Nephron (organoid): ENCODE results near the gene ORAI2.

Experiments used
- H3K27ac Mint-ChIP-seq, 3 experiments: 2 replicates each; pipeline ENCODE4 v1.8.0; 2020; ENCODE audit warnings: mixed read lengths in 3 of 3, mild to moderate bottlenecking in 2 of 3, moderate library complexity in 1 of 3
- H3K27me3 Mint-ChIP-seq: 2 replicates; pipeline ENCODE4 v1.8.0; 2021; ENCODE audit warnings: low read depth, mild to moderate bottlenecking, moderate library complexity, mixed read lengths
- H3K36me3 Mint-ChIP-seq: 2 replicates; pipeline ENCODE4 v1.8.0; 2020; ENCODE audit warnings: low read depth, mixed read lengths
- H3K4me1 Mint-ChIP-seq: 2 replicates; pipeline ENCODE4 v1.8.0; 2020; ENCODE audit warnings: mixed read lengths
- H3K4me3 Mint-ChIP-seq, 3 experiments: 2 replicates each; pipeline ENCODE4 v1.8.0; 2020; ENCODE audit warnings: mild to moderate bottlenecking in 3 of 3, mixed read lengths in 3 of 3, moderate library complexity in 2 of 3
- H3K9me3 Mint-ChIP-seq: 2 replicates; pipeline ENCODE4 v1.8.0; 2020; ENCODE audit warnings: mixed read lengths
- TF ChIP-seq, protein P1 (sequence below), 3 experiments: fragments of 200-600 bp; sonication (generic); IDR thresholded peaks; one replicate each; pipeline ENCODE4 v1.5.0; 2021; ENCODE audit warnings: antibody characterized with exemption in 3 of 3; ENCODE audit not compliant: unreplicated experiment in 3 of 3

ORAI2 gene

DNA sequence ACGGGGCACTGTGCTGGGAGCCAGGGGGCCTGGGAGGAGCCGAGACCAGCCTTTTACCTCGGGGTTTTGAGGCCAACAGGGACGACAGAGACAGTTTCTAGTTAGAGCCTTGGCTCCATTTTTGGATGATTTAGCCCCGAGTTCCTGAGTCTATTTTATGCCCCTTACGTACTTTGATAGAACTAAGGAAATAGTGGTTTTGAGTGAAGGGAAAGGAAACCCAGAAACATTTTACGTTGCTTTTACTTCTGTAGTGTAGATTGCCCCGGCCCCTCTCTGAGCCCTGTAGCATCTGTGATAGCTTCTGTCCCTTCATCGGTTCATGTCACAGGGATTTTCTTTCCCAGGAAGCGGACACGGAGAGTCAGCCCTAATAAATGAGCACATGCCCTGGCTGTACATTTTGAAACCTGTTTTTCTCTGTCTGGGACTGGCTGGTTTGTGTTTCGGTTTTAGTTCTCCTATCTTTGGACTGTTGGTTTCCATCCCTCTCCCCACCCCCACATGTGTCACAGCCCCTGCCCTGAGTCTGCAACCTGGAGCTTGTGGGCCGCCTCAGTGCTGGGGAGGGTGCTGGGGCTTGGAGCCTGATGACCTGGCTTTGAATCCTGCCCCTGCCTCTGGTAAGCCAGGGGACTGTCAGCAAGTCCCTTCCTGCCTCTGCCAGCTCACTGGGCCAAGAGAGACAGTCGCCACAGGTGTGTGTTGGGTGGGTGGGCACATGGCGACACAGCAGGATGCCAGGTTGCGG lies 6.9 kb upstream of the ORAI2 start:
- peaks cover 29% of the 10 kb centered on the region for H3K4me1 Mint-ChIP-seq
- no peaks in the 10 kb centered on the region for H3K27me3 Mint-ChIP-seq
- TF ChIP-seq, protein P1, sequence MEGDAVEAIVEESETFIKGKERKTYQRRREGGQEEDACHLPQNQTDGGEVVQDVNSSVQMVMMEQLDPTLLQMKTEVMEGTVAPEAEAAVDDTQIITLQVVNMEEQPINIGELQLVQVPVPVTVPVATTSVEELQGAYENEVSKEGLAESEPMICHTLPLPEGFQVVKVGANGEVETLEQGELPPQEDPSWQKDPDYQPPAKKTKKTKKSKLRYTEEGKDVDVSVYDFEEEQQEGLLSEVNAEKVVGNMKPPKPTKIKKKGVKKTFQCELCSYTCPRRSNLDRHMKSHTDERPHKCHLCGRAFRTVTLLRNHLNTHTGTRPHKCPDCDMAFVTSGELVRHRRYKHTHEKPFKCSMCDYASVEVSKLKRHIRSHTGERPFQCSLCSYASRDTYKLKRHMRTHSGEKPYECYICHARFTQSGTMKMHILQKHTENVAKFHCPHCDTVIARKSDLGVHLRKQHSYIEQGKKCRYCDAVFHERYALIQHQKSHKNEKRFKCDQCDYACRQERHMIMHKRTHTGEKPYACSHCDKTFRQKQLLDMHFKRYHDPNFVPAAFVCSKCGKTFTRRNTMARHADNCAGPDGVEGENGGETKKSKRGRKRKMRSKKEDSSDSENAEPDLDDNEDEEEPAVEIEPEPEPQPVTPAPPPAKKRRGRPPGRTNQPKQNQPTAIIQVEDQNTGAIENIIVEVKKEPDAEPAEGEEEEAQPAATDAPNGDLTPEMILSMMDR (IDR thresholded peaks at IDR 0.05; ENCODE audit: unreplicated experiment in 3 of 3) = no peak
- H3K27ac Mint-ChIP-seq = peak overlapping the region in 1 of 3 experiments; percentile 76
- no peak overlapping the region for H3K4me3 Mint-ChIP-seq
- no peaks in the 10 kb centered on the region for H3K9me3 Mint-ChIP-seq
- peaks cover 40% of the 10 kb centered on the region for H3K36me3 Mint-ChIP-seq

DNA sequence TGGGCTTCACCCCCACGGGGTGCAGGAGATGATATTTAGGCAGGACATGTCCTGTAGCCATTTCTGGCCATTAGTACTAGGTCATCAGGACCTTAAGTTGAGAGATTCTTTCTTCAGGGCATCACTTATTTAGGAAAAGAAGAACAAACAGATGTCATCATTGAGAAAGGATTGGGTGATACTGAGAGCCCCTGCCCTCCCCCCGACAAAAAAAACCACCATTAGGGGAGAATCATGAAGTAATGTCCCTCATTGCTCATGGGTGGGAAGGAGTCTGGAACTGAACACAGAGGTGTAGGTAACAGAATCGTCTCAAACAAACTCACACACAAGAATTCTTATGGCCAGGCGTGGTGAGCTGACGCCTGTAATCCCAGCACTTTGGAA lies 6.4 kb upstream of the ORAI2 start:
- Mint-ChIP-seq H3K9me3 (no peaks in the 10 kb centered on the region), H3K4me1 (peaks cover 34% of the 10 kb centered on the region), H3K36me3 (peaks cover 37% of the 10 kb centered on the region), H3K27me3 (no peaks in the 10 kb centered on the region), H3K4me3 (no peak overlapping the region), H3K27ac (no peak overlapping the region)
- TF ChIP-seq, protein P1 (IDR thresholded peaks at IDR 0.05; ENCODE audit: unreplicated experiment in 3 of 3) = no peak

DNA sequence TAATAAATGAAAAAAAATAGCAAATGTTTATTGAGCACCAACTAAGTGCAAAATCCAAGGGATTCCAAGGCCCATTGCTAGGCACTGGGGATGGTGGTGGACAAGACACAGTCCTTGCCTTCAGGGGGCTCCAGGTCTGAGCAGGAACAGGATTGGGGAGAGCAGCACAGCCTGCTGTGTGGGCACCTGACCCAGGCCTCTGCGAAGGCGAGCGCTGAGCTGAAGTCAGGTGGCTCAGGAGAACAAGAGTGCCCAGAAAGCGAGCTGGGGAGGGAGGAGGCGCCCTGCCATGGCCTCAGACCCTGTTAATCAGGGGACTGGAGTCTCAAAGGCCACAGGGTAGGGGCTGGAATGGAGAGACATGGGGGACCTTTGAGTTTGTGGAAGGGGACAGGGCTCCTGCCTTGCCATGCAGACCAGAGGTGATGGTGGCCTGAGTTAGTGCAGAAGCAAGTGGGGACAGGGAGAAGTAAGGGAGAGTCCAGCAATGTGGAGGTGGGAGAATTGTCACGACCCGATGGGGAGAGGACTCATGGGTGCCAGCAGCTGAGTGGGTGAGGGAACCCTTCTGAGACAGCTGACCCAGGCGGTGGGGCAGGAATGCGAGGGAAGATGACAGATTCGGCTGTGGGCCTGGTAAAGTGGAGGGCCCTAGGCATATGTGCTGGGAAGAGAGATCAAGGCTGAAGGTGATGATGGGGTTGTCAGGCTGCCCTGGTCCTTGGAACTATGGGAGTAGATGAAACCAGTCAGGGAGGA lies 4.1 kb upstream of the ORAI2 start:
- H3K4me1 Mint-ChIP-seq = peaks cover 30% of the 10 kb centered on the region
- H3K9me3 Mint-ChIP-seq = no peaks in the 10 kb centered on the region
- peaks cover 26% of the 10 kb centered on the region for H3K36me3 Mint-ChIP-seq
- no peaks in the 10 kb centered on the region for H3K27me3 Mint-ChIP-seq
- H3K27ac Mint-ChIP-seq = peak overlapping the region in 2 of 3 experiments; percentile 23 to 94
- peak overlapping the region in 2 of 3 experiments; percentile 49 to 53 for H3K4me3 Mint-ChIP-seq
- TF ChIP-seq, protein P1 (IDR thresholded peaks at IDR 0.05; ENCODE audit: unreplicated experiment in 3 of 3) = no peak

DNA sequence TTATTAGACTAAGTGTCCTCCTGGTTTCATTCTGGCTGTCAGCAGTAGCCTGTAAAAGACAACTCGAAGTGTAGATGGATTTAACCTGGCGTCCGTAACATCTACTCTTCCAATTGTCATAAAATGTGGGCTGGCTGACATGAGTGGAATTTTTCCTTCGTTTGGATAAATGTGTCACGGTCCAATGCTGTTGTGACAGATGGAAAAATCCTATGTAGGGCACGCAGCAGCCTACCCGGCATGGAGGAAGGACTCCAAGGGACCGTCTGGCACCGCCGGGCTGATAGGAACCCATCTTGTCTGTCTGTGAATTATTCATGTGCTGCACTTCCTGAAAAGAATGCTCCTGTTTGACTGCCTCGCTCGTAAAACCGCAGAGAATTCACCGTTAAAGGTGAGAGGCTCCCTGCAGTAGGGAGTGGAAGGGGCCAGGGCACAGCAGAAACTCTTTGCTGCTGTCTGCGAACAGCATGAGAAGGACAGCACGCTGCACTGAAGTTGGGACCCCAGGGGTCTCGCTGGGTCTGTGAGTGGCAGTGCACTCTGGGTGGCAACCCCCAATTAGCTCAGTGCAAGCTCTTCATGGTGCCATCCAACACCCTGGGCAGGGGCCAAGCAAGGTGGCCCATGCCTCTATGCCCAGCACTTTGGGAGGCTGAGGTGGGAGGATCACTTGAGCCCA lies 1.6 kb upstream of the ORAI2 start:
- H3K4me3 Mint-ChIP-seq = peak overlapping the region; percentile 82 to 85 (median 84)
- H3K4me1 Mint-ChIP-seq = peaks cover 16% of the 10 kb centered on the region
- TF ChIP-seq, protein P1 (IDR thresholded peaks at IDR 0.05; ENCODE audit: unreplicated experiment in 3 of 3) = no peak
- peaks cover 15% of the 10 kb centered on the region for H3K36me3 Mint-ChIP-seq
- no peaks in the 10 kb centered on the region for H3K9me3 Mint-ChIP-seq
- H3K27ac Mint-ChIP-seq = peak overlapping the region; percentile 90 to 94 (median 91)
- no peaks in the 10 kb centered on the region for H3K27me3 Mint-ChIP-seq

DNA sequence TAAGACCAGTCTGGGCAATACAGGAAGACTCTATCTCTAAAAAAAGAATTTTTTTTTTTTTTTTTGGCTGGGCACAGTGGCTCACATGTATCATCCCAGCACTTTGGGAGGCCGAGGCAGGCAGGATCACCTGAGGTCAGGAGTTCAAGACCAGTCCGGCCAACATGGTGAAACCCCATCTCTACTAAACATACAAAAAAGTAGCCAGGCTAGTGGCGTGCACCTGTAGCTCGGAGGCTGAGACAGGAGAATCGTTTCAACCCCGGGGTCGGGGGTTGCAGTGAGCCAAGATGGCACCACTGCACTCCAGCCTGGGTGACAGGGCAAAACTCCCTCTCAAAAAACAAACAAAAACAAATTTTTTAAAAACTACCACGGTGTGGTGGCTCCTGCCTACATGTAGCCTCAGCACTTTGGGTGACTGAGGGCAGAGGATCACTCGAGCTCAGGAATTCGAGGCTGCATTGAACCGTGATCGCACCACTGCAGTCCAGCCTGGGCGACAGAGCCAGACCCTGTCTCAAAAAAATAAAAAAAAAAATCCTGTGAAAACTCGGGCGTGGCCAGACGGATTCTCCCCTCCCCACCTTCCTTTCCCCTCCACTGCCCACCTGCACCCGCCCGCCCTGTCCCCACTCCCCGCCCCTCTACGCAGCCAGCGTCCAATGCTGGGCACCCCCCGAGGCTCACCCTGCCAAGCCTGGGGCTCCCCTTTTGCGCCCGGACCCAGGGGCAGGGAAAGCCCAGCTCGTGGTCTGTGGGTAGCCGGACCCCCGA lies 745 bp upstream of the ORAI2 start:
- H3K4me3 Mint-ChIP-seq = peak overlapping the region; percentile 82 to 85 (median 84)
- peaks cover 10% of the 10 kb centered on the region for H3K36me3 Mint-ChIP-seq
- H3K27ac Mint-ChIP-seq = peak overlapping the region; percentile 82 to 91 (median 86)
- H3K27me3 Mint-ChIP-seq = no peaks in the 10 kb centered on the region
- TF ChIP-seq, protein P1 (IDR thresholded peaks at IDR 0.05; ENCODE audit: unreplicated experiment in 3 of 3) = no peak
- H3K9me3 Mint-ChIP-seq = no peaks in the 10 kb centered on the region
- peaks cover 16% of the 10 kb centered on the region for H3K4me1 Mint-ChIP-seq
